IPS-NIHi7 (cell line): ENCODE results near the gene GP1BB.

Experiments
- DNase-seq: peaks from one replicate; pipeline ENCODE4 v3.0.0; 2012; ENCODE audit warnings: mixed read lengths; ENCODE audit errors: extremely low spot score

Gene GP1BB

DNA sequence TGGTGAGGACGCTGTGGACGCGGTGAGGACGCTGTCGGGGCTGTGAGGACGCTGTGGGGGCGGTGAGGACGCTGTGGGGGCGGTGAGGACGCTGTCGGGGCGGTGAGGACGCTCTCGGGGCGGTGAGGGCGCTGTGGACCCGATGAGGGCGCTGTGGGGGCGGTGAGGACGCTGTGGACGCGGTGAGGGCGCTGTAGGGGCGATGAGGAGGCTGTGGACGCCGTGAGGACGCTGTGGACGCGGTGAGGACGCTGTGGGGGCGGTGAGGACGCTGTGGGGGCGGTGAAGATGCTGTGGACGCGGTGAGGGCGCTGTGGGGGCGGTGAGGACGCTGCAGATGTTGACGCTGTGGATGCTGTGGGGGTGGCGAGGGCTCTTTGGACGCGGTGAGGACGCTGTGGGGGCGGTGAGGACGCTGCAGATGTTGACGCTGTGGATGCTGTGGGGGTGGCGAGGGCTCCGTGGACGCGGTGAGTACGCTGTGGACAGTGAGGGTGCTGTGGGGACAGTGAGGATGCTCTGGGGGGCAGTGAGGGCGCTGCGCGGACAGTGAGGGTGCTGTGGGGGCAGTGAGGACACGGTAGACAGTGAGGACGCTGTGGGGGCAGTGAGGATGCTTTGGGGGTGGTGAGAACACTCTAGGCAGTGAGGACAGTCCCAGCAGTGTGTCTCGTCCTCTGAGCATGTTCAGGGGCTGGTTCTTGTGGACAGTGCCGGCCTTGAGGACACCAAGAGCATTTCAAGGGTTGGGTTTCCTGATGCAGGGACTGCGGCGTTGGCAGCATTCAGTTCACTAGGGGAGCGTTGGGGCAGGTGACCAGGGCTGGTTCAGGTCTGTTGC lies 4.2 kb downstream of the GP1BB start:
- DNase-seq, result no peak

GRCh38 chr22:19728271-19728670 lies 4.9 kb downstream of the GP1BB start:
- DNase-seq, result no peak

- no peak for DNase-seq
These were observed 5.5 kb downstream of the GP1BB start for GRCh38 chr22:19728836-19729235.

GRCh38 chr22:19729507-19729906 lies 6.2 kb downstream of the GP1BB start:
- DNase-seq, result no peak

DNA sequence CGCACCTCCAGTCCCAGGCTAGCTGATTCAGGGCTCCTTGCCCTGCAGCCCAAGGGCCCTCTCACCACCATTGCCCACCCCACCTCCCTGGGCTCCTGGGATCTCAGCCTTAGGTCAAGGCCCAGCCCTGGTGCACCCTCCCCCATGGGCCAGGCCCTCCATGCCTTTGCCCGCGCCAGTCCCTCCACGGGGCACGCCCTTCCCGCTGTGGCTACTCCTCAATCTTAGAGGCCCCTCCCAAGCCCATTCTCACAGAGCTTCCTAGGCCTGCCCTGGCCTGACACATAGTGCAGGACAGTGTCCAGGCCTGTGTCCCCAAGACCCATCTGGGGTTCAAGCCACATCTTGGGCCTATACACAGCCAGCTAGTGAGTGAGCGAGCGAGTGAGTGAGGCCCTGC lies 6.9 kb downstream of the GP1BB start:
- DNase-seq, result no peak

GRCh38 chr22:19730655-19731360 lies 7.5 kb downstream of the GP1BB start:
- peak; percentile 86 for DNase-seq

- no peak for DNase-seq
These were observed 8.2 kb downstream of the GP1BB start for GRCh38 chr22:19731361-19732135.

GRCh38 chr22:19732403-19733113 lies 9.2 kb downstream of the GP1BB start:
- DNase-seq, result no peak

DNA sequence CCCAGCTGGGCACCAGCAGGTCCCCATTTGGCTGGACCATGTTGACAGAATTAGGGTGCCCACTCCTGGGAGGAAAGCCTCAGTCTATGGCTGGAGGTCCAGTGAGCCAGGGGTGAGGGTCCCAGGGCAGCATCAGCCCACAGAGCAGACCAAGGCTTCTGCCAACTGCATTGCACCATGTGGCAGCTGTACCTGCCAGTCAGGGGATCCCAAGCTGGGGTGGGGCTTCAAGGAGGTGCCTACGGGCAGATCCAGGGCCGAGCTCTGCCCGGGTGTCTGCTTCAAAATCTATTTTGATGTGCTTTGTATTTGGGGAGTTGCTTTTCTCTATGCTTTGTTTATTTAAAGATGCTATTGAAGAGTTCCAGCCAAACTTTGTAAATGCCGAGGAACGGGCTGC lies 10.4 kb downstream of the GP1BB start:
- no peak for DNase-seq

DNA sequence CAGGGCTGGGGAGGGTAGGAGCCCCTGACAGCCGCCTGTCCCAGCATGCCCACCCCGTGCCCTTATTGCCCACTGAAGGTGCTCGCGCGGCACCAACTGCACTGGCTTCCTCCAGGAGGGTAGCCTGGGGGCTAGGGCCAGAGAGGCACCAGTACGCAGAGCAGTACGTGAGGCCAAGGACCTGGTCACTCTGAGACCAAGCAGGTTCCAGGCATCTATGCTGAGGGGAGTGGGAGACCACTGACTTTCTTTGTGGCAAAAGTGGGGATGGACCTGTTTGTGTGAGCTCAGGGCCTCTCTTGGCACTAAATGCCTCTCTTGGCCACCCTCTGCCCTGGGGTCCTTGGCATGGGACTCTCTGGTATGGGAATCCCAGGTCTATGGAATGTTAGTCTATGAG lies 10.8 kb downstream of the GP1BB start:
- DNase-seq, result no peak

DNA sequence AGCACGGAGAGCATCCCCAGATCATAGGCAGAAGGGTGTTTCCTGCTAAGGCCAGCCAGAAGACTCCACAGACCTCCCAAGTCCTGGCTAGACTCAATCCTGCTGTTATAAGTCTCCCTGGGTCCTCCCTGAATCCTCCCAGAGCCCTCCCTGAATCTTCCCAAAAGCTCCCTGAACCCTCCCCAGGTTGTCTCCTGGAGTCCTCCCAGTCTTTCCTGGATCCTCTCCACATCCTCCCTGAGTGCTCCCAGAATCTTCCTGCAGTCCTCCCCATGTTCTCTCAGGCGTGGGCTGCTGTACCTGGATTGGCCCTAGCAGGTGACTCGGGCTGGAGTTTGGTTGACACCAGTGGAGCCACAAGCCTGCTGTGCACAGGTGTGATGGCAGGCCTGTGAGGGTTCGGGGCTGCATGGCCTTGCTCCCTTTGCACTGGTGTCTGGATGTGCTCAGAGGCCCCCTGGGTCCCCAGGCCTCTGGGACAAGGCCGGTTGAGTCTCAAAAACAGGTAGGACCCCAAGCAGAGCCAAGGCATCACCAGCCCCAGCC lies 11.6 kb downstream of the GP1BB start:
- no peak for DNase-seq

- no peak for DNase-seq
These were observed 12.5 kb downstream of the GP1BB start for GRCh38 chr22:19735665-19736510.

- DNase-seq, result no peak
These were observed 14.7 kb downstream of the GP1BB start for GRCh38 chr22:19737846-19738663.

- no peak for DNase-seq
These were observed 15.5 kb downstream of the GP1BB start for GRCh38 chr22:19738664-19739447.

DNA sequence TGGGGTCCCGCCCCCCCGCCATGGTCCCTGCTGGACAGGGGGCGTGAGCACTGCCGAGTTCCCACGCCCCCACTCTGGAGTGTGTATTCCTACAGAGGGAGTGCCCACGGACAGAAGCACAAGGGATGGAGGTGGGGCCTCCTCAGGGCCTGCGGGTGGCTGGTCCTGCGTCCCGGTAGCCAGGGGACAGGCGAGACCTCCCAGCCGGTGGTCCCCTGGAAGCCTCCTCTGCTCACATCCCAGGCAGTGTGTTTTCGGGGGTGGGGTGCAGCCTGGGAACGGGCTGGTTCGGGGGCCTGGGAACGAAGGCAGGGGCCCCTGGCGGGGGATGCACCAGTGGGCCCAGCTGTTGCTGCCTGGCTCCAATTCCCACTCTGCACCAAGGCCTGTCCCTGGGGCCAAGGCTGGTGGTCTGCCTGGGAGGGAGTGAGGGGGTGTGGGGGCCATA lies 16.1 kb downstream of the GP1BB start:
- no peak for DNase-seq

DNA sequence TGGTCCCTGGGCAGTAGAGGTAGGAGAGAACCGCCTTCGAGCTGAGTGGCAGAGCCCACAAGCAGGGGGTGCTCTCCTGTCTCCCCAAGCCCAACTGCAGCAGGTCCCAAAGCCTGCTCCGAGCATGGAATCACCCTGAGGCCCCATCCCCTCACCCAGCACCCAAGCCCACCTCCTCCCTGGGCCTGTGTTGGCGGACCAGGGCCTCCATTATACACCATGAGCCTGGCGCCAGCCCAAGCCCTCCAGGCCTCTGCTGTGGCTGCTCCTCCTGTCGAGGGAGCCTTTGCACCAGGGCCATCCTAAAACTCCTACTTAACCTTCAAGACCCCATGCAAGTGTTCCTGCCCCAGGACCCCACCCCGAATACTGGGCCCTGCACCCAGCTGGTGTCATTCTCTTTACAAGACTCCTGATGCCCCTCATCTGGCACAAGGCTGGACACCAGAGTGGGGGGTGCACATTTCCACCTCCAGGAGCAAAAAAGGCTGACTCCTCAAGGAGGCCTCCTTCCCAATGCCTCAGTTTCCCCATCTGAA lies 16.6 kb downstream of the GP1BB start:
- no peak for DNase-seq

- DNase-seq, result no peak
These were observed 17.2 kb downstream of the GP1BB start for GRCh38 chr22:19740586-19740985.

DNA sequence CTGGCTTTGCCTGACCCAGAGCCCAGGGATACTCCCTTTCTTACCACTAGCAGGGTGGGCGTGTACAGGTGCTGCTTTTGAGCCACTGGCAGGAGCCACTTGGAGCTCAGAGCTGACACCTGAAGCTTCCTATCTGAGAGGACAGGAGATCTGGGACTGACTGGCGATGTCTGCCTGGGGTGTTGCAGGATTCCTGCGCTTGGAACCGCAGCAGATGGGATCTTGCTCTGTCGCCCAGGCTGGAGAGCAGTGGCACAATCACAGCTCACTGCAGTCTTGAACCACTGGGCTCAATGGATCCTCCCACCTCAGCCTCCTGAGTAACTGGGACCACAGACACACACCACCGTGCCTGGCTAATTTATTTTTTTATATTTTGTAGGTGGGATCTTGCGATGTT lies 17.7 kb downstream of the GP1BB start:
- DNase-seq, result no peak
